A549 (cell line): Measurements from ENCODE around the gene HOXA7.

ENCODE experiments used
- CTCF ChIP-seq: fragments of >200 bp; sonication (Bioruptor Twin); formaldehyde crosslinking; IDR thresholded peaks from 3 replicates; pipeline ENCODE4 v1.5.1; 2016
- EHF ChIP-seq: fragments of 250-450 bp; sonication (Bioruptor Pico); IDR thresholded peaks from 2 replicates; pipeline ENCODE4 v1.5.0; 2020; ENCODE audit warnings: mild to moderate bottlenecking
- RCOR1 ChIP-seq: fragments of 150-350 bp; IDR thresholded peaks from 2 replicates; pipeline ENCODE4 v1.6.1; 2014; ENCODE audit warnings: antibody characterized with exemption, low read length, low read depth
- TF ChIP-seq, protein P1 (sequence below): fragments of 200-600 bp; sonication (generic); IDR thresholded peaks from 2 replicates; pipeline ENCODE4 v1.6.1; 2016; ENCODE audit warnings: antibody characterized with exemption, mild to moderate bottlenecking, moderate library complexity

DNA sequence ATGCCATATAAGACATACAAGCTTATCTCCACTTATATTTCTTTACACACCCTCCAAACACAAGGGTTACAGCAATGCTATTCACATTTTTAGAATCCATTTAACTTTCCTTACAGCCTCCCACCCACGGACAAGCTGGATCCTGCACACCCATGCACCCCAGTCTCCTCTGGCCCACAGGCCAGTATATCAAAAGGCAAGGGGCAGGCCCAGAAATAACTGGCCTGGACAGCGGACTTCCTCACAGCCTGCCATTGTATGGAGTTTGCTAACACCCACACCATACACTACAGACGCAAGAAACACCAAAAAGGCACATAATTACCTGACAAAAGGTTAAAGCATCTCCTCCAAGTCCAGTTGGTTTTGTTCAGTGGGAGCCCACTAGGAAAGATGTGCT lies 37.9 kb downstream of the HOXA7 start:
- no peak for TF ChIP-seq CTCF
- TF ChIP-seq, protein P1, sequence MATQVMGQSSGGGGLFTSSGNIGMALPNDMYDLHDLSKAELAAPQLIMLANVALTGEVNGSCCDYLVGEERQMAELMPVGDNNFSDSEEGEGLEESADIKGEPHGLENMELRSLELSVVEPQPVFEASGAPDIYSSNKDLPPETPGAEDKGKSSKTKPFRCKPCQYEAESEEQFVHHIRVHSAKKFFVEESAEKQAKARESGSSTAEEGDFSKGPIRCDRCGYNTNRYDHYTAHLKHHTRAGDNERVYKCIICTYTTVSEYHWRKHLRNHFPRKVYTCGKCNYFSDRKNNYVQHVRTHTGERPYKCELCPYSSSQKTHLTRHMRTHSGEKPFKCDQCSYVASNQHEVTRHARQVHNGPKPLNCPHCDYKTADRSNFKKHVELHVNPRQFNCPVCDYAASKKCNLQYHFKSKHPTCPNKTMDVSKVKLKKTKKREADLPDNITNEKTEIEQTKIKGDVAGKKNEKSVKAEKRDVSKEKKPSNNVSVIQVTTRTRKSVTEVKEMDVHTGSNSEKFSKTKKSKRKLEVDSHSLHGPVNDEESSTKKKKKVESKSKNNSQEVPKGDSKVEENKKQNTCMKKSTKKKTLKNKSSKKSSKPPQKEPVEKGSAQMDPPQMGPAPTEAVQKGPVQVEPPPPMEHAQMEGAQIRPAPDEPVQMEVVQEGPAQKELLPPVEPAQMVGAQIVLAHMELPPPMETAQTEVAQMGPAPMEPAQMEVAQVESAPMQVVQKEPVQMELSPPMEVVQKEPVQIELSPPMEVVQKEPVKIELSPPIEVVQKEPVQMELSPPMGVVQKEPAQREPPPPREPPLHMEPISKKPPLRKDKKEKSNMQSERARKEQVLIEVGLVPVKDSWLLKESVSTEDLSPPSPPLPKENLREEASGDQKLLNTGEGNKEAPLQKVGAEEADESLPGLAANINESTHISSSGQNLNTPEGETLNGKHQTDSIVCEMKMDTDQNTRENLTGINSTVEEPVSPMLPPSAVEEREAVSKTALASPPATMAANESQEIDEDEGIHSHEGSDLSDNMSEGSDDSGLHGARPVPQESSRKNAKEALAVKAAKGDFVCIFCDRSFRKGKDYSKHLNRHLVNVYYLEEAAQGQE: no peak
- TF ChIP-seq RCOR1: no peak
- TF ChIP-seq EHF: no peak
